Activated T-helper 1 cell treated with anti-CD3 and anti-CD28 coated beads, Interleukin-12 subunit alpha, Interleukin-12 subunit beta, Interleukin-2, Interleukin-4 antibody, amounts not matched to agents 30 ng/mL and 10 ng/mL and 1 ng/mL, durations not matched to agents 14 hours and 24 hours and 36 hours (primary cell): Measurements from ENCODE around the gene MSI1. TPM values are rescaled to one million over a fixed set of nuclear protein-coding genes. Genes with fewer than 3 reads are reported as not detected.

Source experiments
- DNase-seq: peaks from one replicate; pipeline ENCODE4 v3.0.0; 2021; ENCODE audit warnings: low spot score
- H3K27ac Mint-ChIP-seq: one replicate; pipeline ENCODE4 v1.8.0; 2021; ENCODE audit warnings: mild to moderate bottlenecking, mixed read lengths
- H3K27me3 Mint-ChIP-seq: one replicate; pipeline ENCODE4 v1.8.0; 2022; ENCODE audit warnings: mild to moderate bottlenecking, moderate library complexity, mixed read lengths; ENCODE audit not compliant: insufficient read depth
- H3K36me3 Mint-ChIP-seq: one replicate; pipeline ENCODE4 v1.8.0; 2021; ENCODE audit warnings: low read depth, mixed read lengths
- H3K4me1 Mint-ChIP-seq: one replicate; pipeline ENCODE4 v1.8.0; 2021; ENCODE audit warnings: low read depth, mixed read lengths
- H3K4me3 Mint-ChIP-seq: one replicate; pipeline ENCODE4 v1.8.0; 2021; ENCODE audit warnings: mild to moderate bottlenecking, moderate library complexity, mixed read lengths
- H3K9me3 Mint-ChIP-seq: one replicate; pipeline ENCODE4 v1.8.0; 2021; ENCODE audit warnings: mixed read lengths
- intact Hi-C: fragments of 100-400 bp; cut with micrococcal nuclease; formaldehyde crosslinking; loops from one replicate; pipeline ENCODE4 v1.15.1; 2024
- total RNA-seq: library from RNA; stranded (reverse); gene quantifications from 2 replicates; pipeline ENCODE4 v1.2.3, GENCODE V29; 2022

Gene MSI1
- total RNA-seq, 1 donor from 2014 or later, result not detected

- H3K27ac Mint-ChIP-seq, result no peak overlapping the region
- intact Hi-C loops, result no loop called here
- no peak for DNase-seq
- no peaks in the 10 kb centered on the region for H3K9me3 Mint-ChIP-seq
- no peaks in the 10 kb centered on the region for H3K36me3 Mint-ChIP-seq
- H3K4me1 Mint-ChIP-seq, result no peaks in the 10 kb centered on the region
- peaks cover 23% of the 10 kb centered on the region for H3K27me3 Mint-ChIP-seq
- no peak overlapping the region for H3K4me3 Mint-ChIP-seq
These were observed 29.0 kb upstream of the MSI1 start for GRCh38 chr12:120397824-120398540.

- intact Hi-C loops, result no loop called here
- Mint-ChIP-seq H3K4me1 (no peaks in the 10 kb centered on the region), H3K9me3 (no peaks in the 10 kb centered on the region), H3K27me3 (peaks cover 24% of the 10 kb centered on the region), H3K4me3 (no peak overlapping the region), H3K36me3 (no peaks in the 10 kb centered on the region), H3K27ac (no peak overlapping the region)
- no peak for DNase-seq
These were observed 25.8 kb upstream of the MSI1 start for GRCh38 chr12:120394483-120395367.

GRCh38 chr12:120390540-120391120 lies 21.7 kb upstream of the MSI1 start:
- intact Hi-C loops, result no loop called here
- no peaks in the 10 kb centered on the region for H3K9me3 Mint-ChIP-seq
- no peak overlapping the region for H3K27ac Mint-ChIP-seq
- H3K36me3 Mint-ChIP-seq, result no peaks in the 10 kb centered on the region
- DNase-seq, result no peak
- H3K4me3 Mint-ChIP-seq, result no peak overlapping the region
- no peaks in the 10 kb centered on the region for H3K4me1 Mint-ChIP-seq
- peaks cover 35% of the 10 kb centered on the region for H3K27me3 Mint-ChIP-seq

- DNase-seq, result no peak
- intact Hi-C loops, result no loop called here
- Mint-ChIP-seq H3K4me3 (no peak overlapping the region), H3K4me1 (no peaks in the 10 kb centered on the region), H3K9me3 (no peaks in the 10 kb centered on the region), H3K36me3 (no peaks in the 10 kb centered on the region), H3K27me3 (peaks cover 28% of the 10 kb centered on the region), H3K27ac (no peak overlapping the region)
These were observed 19.9 kb upstream of the MSI1 start for GRCh38 chr12:120388691-120389481.

GRCh38 chr12:120381752-120382419 lies 12.9 kb upstream of the MSI1 start:
- Mint-ChIP-seq H3K4me1 (no peaks in the 10 kb centered on the region), H3K27me3 (peaks cover 26% of the 10 kb centered on the region), H3K4me3 (no peak overlapping the region), H3K36me3 (no peaks in the 10 kb centered on the region), H3K9me3 (no peaks in the 10 kb centered on the region), H3K27ac (no peak overlapping the region)
- intact Hi-C loops, result no loop called here
- no peak for DNase-seq

GRCh38 chr12:120378036-120378435 lies 9.1 kb upstream of the MSI1 start:
- Mint-ChIP-seq H3K4me1 (no peaks in the 10 kb centered on the region), H3K27me3 (peaks cover 42% of the 10 kb centered on the region), H3K9me3 (no peaks in the 10 kb centered on the region), H3K4me3 (no peak overlapping the region), H3K27ac (no peak overlapping the region), H3K36me3 (no peaks in the 10 kb centered on the region)
- DNase-seq, result no peak
- intact Hi-C loops, result no loop called here

- Mint-ChIP-seq H3K4me3 (no peak overlapping the region), H3K36me3 (no peaks in the 10 kb centered on the region), H3K27me3 (peaks cover 46% of the 10 kb centered on the region), H3K27ac (no peak overlapping the region), H3K4me1 (no peaks in the 10 kb centered on the region), H3K9me3 (no peaks in the 10 kb centered on the region)
- no peak for DNase-seq
- intact Hi-C loops, result no loop called here
These were observed 8.6 kb upstream of the MSI1 start for GRCh38 chr12:120377611-120378010.

- Mint-ChIP-seq H3K9me3 (no peaks in the 10 kb centered on the region), H3K27ac (no peak overlapping the region), H3K4me1 (no peaks in the 10 kb centered on the region), H3K4me3 (no peak overlapping the region), H3K36me3 (no peaks in the 10 kb centered on the region), H3K27me3 (peaks cover 48% of the 10 kb centered on the region)
- DNase-seq, result no peak
- intact Hi-C loops, result no loop called here
These were observed 8.1 kb upstream of the MSI1 start for GRCh38 chr12:120376934-120377572.

- no peaks in the 10 kb centered on the region for H3K4me1 Mint-ChIP-seq
- H3K27ac Mint-ChIP-seq, result no peak overlapping the region
- no peak overlapping the region for H3K4me3 Mint-ChIP-seq
- H3K27me3 Mint-ChIP-seq, result peaks cover 53% of the 10 kb centered on the region
- DNase-seq, result no peak
- H3K36me3 Mint-ChIP-seq, result no peaks in the 10 kb centered on the region
- intact Hi-C loops, result no loop called here
- no peaks in the 10 kb centered on the region for H3K9me3 Mint-ChIP-seq
These were observed 7.5 kb upstream of the MSI1 start for GRCh38 chr12:120376416-120376815.

GRCh38 chr12:120376009-120376408 lies 7.0 kb upstream of the MSI1 start:
- no peaks in the 10 kb centered on the region for H3K4me1 Mint-ChIP-seq
- no peaks in the 10 kb centered on the region for H3K36me3 Mint-ChIP-seq
- no peak overlapping the region for H3K4me3 Mint-ChIP-seq
- DNase-seq, result no peak
- H3K27ac Mint-ChIP-seq, result no peak overlapping the region
- peaks cover 57% of the 10 kb centered on the region for H3K27me3 Mint-ChIP-seq
- intact Hi-C loops, result no loop called here
- no peaks in the 10 kb centered on the region for H3K9me3 Mint-ChIP-seq

GRCh38 chr12:120373683-120374082 lies 4.7 kb upstream of the MSI1 start:
- intact Hi-C loops, result no loop called here
- peaks cover 3% of the 10 kb centered on the region for H3K36me3 Mint-ChIP-seq
- no peak overlapping the region for H3K4me3 Mint-ChIP-seq
- no peaks in the 10 kb centered on the region for H3K9me3 Mint-ChIP-seq
- no peak overlapping the region for H3K27ac Mint-ChIP-seq
- peaks cover 11% of the 10 kb centered on the region for H3K4me1 Mint-ChIP-seq
- DNase-seq, result no peak
- H3K27me3 Mint-ChIP-seq, result peaks cover 66% of the 10 kb centered on the region
